Embryonic facial prominence (tissue), 1 donor: ENCODE results near the gene LBHD1.
"Not testable (repeated sequence)": the region's sequence is repeated elsewhere in the genome, so short reads cannot be mapped to it uniquely, and the experiment has no call there.

Source experiments
- DNase-seq: peaks from one replicate; pipeline ENCODE4 v3.0.0-alpha.2; 2016; ENCODE audit errors: extremely low spot score

The LBHD1 gene

GRCh38 chr11:62665075-62665598 lies 6.9 kb downstream of the LBHD1 start, which contains the start of the genes C11orf98 and CSKMT:
C11orf98 (minus strand) TSS chr11:62665210; CDS start chr11:62665169, 41 bp downstream.
CSKMT (plus strand) TSS chr11:62665312; CDS start chr11:62665880, 568 bp downstream.
- DNase-seq: peak; percentile 89

GRCh38 chr11:62664405-62665074 lies 7.5 kb downstream of the LBHD1 start:
- peak; percentile 19 for DNase-seq

- no peak for DNase-seq
Observed at GRCh38 chr11:62656796-62657429, 15.2 kb downstream of the LBHD1 start.

- no peak for DNase-seq
Observed at GRCh38 chr11:62654297-62654696, 17.8 kb downstream of the LBHD1 start.

GRCh38 chr11:62652161-62653006 lies 19.7 kb downstream of the LBHD1 start:
- no peak for DNase-seq

GRCh38 chr11:62650283-62650682 lies 21.8 kb downstream of the LBHD1 start:
- not testable (repeated sequence) for DNase-seq

GRCh38 chr11:62649486-62649885 lies 22.6 kb downstream of the LBHD1 start:
- no peak for DNase-seq

GRCh38 chr11:62648967-62649364 lies 23.1 kb downstream of the LBHD1 start:
- no peak for DNase-seq

- no peak for DNase-seq
Observed at GRCh38 chr11:62648185-62648966, 23.7 kb downstream of the LBHD1 start.

- DNase-seq: no peak
Observed at GRCh38 chr11:62647609-62648005, 24.5 kb downstream of the LBHD1 start.

GRCh38 chr11:62646825-62647608 lies 25.1 kb downstream of the LBHD1 start:
- no peak for DNase-seq

- peak; percentile 96 for DNase-seq
Observed at GRCh38 chr11:62645946-62646824, 25.9 kb downstream of the LBHD1 start, which contains the start of gene GANAB. GANAB (minus strand) TSS chr11:62646613; CDS start chr11:62646599, 14 bp downstream.

- no peak for DNase-seq
Observed at GRCh38 chr11:62645671-62645945, 26.5 kb downstream of the LBHD1 start.

- DNase-seq: no peak
Observed at GRCh38 chr11:62644220-62644619, 27.8 kb downstream of the LBHD1 start.

GRCh38 chr11:62632492-62632891 lies 39.6 kb downstream of the LBHD1 start:
- no peak for DNase-seq

GRCh38 chr11:62627713-62628112 lies 44.4 kb downstream of the LBHD1 start:
- DNase-seq: no peak

- DNase-seq: no peak
Observed at GRCh38 chr11:62622476-62623089, 49.5 kb downstream of the LBHD1 start.

- DNase-seq: peak; percentile 80
Observed at GRCh38 chr11:62621567-62622470, 50.2 kb downstream of the LBHD1 start, which contains the start of gene B3GAT3. B3GAT3 (minus strand) TSS chr11:62621986; CDS start chr11:62621947, 39 bp downstream.
